ENCODE results near the gene ADAM15.

The ADAM15 gene

DNA sequence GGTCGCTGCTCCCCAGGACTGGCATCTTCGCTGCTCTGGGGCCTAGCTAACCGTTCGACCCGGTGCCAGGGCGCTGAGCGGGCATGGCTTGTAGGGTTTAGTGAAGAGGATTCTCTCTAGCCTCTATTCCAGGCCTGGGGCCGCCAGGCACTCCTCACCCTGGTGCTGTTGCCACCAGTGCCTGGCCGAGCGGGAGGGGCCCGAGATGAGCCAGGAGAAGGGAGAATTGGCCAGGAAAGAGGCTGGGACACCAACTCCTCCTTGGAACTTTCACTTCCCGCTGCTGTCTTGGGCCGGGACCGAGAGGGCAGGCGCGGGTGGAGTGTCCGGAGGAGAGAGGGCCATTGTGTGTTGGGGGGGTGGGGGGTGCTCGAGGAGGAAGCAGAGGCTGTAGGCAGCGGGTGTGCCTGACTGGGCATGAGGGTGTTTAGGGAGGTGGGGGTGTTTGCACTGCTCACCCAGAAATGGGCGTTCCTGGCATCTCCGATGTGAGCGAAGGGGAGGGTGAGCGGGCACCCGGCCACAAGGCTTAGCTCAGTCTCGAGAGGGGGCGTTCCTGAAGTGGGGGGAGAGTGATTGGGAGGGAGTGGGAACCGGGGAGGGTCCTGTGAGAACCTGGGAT, 772 bp downstream of the ADAM15 start:
- peak; percentile 44 for DNase-seq (ENCODE audit: low spot score)

DNA sequence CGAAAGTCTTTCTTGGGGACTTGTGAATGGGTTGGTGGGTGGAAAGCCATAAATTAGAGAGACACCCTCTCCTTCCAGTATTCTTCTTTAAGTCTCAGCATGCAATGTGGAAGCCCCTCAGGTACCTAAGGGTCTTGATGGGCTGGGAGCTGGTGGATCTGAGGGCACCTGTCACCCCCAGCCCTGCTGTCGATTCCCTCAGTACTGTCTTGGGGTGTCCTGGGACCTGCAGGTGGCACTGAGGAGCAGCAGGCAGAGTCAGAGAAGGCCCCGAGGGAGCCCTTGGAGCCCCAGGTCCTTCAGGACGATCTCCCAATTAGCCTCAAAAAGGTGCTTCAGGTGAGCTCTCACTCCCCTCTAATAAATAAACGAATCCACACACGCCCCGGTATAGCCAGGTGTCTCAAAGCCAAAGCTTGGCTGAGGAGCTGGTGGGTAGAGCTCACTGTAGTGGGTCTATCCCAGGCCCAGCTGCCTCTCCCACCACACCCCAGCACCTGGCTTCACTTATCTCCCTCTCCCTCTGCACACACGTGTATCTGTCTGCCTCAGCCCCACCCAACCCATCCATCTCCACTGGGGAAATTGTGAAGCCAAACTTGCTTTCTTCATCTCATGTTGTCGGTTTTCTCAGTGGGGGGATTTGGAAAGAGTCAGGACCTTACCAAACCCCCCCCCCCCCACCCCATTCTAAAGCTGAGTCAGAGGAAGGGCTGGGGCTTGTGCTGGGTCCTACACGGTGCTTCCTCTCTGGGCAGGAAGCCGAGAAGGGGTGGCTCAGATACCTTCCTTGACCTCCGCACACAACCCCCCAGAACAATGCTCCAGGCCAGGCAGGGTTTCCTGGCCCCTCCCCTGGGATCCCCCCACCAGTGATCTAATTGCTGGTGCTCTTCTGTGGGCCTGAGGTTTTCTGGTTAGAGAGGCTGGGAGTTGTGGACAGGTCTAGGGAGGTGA, 1.6 kb downstream of the ADAM15 start:
- peak; percentile 31 for DNase-seq (ENCODE audit: low spot score)

DNA sequence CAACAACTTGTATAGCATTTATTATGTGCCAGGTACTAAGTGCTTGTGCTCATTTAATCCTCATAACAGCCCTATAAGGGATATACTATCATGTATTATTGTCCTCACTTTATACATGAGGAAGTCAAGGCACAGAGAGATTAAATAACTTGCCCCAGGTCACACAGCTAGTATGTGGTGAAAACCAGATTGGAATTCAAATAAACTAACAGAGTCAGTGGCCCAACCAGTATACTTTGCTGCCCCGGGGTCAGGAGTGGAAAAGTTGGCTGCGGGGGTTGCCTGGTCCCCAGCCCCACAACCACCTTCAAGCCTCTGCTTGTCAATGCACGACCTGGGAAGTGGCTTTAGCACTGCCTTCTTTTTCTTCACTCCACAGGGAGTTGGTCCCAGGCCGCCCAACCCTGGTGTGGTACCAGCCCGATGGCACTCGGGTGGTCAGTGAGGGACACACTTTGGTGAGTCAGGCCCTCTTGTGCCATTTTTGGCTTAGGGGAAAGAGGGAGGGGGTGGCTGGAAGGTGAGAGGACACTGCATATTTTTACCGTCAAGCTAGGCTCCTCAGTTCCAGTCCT, 2.5 kb downstream of the ADAM15 start:
- no peak for DNase-seq (ENCODE audit: low spot score)

DNA sequence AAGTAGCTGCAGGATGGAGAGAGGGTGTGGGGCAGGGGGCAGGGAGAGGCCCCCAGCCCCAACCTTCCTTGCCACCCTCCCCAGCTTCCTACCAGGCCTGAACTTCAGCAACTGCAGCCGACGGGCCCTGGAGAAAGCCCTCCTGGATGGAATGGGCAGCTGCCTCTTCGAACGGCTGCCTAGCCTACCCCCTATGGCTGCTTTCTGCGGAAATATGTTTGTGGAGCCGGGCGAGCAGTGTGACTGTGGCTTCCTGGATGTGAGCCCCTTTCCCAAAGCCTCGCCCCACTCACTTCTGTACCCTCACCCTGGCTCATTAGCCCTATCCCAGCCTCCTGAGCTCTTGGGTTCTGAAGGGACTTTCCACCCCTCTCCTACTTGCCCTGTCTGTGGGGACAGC, 6.0 kb downstream of the ADAM15 start:
- DNase-seq (ENCODE audit: low spot score): no peak

DNA sequence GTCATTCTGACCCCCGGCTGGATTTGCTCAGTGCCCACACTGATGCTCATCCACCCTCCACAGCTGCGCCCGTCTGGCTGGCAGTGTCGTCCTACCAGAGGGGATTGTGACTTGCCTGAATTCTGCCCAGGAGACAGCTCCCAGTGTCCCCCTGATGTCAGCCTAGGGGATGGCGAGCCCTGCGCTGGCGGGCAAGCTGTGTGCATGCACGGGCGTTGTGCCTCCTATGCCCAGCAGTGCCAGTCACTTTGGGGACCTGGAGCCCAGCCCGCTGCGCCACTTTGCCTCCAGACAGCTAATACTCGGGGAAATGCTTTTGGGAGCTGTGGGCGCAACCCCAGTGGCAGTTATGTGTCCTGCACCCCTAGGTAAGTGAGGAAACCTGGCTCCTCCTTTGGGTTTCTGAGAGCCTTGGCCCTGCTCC, 6.7 kb downstream of the ADAM15 start:
- no peak for DNase-seq (ENCODE audit: low spot score)

DNA sequence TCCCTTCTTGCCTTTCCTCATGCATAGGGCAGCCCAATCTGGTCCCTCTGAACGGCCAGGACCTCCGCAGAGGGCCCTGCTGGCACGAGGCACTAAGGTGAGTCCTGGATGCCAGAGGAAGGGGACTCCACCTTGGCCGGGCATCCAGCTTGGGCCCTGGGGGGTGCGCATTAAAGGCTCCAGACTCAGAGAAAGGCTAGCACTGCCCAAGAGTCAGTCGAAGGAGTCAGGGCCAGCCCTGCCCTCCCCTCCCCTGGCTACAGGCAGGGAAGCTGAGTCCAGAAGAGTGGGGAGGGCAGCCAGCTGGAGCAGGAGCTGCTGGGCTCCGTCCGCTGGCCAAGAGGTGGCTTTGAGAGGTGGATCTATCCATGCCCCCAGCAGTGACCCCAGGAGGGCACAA, 9.6 kb downstream of the ADAM15 start:
- no peak for DNase-seq (ENCODE audit: low spot score)

DNA sequence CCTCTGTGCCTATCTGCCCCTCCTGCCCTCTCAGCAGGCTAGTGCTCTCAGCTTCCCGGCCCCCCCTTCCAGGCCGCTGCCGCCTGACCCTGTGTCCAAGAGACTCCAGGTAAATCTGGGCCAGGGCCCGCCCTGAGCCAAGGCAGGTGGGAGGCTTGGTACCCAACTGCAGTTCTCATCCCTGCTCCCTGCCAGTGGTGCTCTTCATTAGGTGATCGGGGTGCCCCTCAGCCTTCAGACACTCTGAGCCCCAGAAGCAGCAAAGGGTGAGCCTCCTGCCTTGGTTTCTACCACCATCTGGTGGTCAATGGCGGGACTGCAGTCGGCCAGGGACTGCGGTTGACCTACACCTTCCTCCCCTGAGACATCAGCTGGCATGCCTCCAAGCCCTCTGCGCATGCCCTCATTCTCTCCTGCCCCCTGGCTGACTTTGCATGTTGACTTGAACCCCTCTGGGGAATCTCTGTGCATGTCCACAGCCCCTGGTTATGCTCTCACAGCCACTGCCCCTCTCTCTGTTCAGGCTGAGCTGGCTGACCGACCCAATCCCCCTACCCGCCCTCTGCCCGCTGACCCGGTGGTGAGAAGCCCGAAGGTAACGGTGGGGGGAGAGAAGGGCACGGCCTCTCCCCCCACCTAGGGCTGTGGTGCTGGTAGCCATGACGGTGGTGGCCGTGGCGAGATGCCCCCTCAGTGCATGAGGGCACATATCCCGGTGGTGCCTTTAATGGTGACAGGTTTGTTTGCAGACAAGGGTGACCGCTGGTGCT, 10.4 kb downstream of the ADAM15 start:
- DNase-seq (ENCODE audit: low spot score): peak; percentile 89

DNA sequence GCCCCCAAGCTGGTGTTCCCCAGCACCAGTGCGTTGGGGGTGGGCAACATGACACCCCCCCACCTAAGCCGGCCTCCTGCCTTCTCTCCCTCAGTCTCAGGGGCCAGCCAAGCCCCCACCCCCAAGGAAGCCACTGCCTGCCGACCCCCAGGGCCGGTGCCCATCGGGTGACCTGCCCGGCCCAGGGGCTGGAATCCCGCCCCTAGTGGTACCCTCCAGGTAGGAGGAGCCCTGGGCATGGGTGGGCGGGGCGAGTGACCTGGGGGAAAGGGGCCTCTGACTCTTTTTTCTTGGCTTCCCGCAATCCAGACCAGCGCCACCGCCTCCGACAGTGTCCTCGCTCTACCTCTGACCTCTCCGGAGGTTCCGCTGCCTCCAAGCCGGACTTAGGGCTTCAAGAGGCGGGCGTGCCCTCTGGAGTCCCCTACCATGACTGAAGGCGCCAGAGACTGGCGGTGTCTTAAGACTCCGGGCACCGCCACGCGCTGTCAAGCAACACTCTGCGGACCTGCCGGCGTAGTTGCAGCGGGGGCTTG, 11.1 kb downstream of the ADAM15 start:
- no peak for DNase-seq (ENCODE audit: low spot score)

DNA sequence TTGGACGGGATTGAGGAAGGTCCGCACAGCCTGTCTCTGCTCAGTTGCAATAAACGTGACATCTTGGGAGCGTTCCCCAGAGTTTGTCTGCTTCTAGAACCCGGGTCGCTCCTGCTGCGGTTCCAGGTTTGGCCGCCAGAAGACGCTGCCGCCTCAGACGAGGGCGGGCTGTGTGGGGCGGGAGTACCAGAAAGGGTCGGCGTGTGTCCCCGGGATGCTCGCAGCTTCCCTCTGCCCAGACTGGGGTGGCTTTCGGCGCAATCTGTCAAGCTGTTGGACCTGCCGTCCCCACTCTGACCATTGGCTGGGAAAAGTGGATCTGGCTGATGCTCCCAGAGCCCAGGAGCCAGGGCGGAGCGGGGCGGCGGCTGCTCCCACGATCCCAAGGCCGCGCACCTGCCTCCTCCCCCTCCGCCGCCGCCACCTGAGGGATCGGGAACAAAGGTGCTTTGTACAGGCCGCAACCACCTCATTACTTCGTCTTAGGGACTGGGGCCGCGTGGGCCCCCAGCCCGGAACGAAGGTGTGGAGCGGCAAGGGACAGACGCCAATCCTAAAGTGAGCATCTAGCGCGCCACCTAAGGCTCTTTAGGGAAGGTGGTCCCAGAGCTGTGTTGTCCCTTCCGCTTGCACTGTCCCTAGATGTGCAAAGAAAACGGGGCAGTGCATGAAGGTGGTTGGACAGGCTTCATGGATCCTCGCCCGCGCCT, 11.7 kb downstream of the ADAM15 start:
- DNase-seq (ENCODE audit: low spot score): peak; percentile 53

DNA sequence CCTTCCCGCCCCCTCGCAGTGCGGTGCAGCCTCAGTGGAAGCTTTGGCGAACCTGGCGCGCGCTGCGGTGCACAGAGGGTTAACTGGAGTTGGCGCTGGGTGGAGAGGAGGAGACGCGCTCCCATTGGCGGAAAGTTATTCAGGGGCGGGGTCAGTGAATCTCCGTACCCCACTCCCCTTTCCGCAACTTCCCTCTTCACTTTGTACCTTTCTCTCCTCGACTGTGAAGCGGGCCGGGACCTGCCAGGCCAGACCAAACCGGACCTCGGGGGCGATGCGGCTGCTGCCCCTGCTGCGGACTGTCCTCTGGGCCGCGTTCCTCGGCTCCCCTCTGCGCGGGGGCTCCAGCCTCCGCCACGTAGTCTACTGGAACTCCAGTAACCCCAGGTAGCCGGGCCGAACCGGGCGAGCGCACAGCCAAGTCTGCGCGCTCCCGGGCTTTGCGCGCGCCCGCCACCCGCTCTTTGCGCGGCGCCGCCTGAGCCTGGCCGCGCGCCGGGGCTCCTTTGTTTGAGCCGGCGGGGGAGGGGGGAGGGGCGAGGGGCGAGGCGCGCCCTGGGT, 12.5 kb downstream of the ADAM15 start, which contains the start of gene EFNA4:
TSS of gene EFNA4 (plus strand) at position 191 of the 561 bp plus-strand sequence. CDS start at position 275, 84 bp downstream.
- DNase-seq (ENCODE audit: low spot score): peak; percentile 92

DNA sequence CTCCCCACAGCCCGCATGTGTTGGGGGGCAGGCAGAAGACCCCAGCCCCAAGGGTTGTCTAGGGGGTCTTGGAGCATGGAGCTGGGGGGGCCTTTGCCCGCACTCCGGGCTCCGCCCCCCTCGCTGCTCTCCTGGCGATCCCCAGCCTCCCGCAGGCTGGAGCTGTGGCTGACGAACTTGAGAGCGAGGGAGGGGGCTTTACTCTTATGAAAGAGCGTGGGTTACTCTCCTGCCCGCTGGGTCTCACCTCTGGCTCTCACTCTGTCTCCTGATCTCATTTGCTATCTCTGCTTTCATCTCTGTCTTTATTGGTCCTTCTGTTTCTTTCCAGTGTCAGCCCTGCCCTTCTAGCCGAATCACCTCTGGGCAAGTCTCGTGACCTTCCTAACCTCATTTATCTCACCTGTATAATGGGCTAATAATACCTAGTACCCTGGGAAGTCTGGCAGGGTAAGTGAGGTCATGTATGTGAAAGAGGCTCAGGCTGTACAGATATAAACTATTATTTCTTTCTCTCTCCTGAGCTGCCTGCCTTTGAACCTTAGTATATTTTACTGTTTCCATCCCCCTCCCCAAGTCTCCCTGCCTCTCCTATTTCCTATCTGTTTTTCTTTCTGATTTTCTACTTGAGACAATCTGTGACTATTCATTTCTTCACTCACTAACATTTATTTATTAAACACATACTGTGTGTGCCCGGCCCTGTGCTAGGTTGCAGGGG, 13.2 kb downstream of the ADAM15 start:
- DNase-seq (ENCODE audit: low spot score): peak; percentile 27

DNA sequence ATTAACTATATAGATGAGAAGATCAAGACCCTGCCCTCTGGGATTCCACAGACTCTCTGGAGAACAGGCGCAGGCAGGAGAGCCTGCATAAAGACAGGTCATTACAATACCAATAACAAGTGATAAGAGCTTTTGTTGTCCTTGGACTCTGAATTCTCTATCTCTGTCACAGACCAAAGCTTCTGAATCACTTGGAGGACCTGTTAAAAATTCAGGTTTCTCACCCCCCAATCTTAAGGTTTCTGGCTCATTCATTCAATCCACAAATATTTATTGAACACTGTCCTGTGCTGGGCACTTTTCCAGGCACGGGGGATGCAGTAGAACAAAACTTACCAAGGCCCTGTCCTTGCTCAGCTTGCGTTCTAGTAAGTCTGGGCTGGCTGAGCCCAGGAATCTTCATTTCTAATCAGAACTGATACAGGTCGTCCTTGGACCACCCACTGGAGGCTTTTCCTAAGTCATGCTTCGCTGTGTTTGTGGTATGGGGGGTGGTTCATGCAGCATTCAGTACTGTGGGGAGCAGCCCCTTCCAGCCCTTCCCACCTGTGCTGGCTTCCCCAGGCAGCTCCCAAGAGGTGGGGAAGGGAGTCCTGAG, 13.8 kb downstream of the ADAM15 start:
- no peak for DNase-seq (ENCODE audit: low spot score)

DNA sequence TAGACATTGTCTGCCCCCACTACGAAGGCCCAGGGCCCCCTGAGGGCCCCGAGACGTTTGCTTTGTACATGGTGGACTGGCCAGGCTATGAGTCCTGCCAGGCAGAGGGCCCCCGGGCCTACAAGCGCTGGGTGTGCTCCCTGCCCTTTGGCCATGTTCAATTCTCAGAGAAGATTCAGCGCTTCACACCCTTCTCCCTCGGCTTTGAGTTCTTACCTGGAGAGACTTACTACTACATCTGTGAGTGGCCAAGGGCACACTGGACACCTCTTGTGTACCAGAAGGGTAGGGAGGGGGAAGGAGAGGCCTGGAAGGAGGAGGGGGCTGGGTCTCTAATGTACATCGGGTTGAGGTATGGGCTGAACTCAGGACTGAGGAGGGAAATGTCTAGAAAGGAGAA, 15.7 kb downstream of the ADAM15 start:
- DNase-seq (ENCODE audit: low spot score): no peak

DNA sequence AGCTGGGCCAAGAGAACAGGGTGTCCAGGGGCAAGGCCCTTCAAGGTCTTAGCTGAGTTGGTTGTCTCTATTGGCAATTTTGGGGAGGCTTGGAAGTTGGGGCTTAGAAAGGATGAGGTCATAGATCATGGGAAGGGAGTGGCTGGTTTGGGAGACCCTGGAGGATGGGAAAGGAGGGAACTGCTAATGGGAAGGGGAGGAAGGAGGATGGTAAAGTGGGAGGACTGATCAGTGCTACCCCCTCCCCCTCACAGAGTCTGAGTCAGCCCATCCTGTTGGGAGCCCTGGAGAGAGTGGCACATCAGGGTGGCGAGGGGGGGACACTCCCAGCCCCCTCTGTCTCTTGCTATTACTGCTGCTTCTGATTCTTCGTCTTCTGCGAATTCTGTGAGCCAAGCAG, 17.5 kb downstream of the ADAM15 start:
- no peak for DNase-seq (ENCODE audit: low spot score)

DNA sequence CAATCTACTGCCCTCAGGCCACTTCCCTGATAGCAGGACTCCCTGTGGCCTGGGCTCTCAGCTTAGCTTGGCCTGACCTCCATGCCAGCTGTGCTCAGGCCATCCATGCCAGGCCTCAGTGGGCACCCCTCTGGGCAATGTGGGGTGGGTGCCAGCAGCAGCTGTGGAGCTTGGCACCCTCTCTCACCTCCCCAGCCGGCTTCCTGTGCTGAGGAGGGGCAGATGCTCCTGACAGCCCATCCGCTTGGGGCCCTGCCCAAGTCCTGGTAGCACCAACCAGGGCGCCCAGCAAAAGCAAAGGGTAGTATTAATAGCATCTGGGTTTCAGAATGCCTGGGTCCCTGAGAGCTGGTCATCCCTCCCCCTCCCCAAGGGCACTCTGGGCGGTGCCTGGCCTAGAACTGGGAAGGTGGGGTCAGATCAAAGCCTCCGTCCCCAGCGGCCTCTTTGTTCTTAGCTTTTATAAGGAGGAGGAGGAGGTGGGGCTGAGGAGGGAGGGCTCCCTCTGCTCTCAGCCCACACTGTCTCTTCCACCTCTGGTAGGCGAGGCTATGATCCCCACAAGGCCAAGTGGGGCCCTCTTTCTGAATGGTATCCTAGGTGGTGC, 18.5 kb downstream of the ADAM15 start:
- no peak for DNase-seq (ENCODE audit: low spot score)

DNA sequence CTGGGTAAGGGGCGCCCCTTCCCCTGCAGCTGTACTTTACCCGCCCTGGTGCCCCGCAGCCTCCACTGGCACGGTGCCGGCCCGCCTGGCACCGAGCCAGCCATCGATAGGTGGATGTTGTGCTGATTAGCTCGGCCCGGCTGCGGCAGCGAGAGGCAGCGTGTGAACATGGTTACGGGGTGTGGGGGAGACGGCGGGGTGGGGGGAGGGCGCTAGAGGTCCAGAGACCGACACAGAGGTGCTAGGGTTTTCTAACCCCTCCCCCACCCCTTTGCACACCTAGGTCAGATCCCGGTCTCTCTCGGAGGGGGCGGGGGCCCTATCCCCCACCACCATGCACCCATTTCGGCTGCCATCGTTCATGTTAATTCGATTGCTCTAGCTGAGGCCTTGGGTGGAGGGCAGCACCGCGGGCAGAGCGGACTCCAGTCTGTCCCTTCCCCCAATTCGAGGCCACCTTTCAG, 19.1 kb downstream of the ADAM15 start:
- DNase-seq (ENCODE audit: low spot score): no peak

DNA sequence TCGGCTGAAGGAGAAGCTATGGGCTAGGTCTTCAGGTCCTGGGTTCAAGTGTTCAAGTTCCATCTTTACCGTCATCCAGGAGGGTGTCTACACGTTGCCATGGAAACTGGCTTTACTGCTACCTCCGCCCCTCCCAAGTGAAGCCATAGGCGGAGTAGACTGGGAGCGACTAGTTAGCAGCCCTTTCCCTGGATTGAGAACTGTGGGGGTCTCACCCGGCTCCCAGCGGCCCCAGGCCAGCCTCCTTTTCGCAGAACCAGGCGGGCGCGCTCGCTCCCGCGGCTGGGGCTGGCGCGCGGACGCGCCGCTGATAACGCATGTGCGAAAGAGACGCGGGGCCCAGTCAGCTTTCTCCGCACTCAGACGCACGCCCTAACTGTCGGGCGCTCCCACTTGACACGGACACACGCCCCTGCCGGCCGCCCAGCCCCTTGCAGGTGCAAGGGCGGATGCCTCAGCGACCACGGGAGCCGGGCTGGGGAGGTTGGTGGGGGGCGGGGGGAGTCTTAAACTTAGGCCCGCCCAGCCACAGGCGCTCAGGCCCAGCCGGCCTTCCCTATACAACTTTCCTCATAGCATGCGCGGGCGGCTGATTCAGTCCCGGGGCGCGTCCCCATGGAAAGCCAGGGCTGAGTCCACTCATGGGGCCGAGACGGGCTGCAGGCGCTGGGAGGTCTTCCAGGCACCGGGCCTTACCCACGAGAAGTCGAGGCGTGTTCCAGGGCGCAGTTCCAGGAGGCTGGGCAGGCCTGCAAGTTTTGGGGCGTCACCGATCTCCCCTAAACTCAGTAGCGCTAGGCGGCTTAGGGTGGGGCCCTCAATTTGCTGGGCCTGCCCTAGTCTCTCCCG, 19.8 kb downstream of the ADAM15 start:
- DNase-seq (ENCODE audit: low spot score): peak; percentile 77

DNA sequence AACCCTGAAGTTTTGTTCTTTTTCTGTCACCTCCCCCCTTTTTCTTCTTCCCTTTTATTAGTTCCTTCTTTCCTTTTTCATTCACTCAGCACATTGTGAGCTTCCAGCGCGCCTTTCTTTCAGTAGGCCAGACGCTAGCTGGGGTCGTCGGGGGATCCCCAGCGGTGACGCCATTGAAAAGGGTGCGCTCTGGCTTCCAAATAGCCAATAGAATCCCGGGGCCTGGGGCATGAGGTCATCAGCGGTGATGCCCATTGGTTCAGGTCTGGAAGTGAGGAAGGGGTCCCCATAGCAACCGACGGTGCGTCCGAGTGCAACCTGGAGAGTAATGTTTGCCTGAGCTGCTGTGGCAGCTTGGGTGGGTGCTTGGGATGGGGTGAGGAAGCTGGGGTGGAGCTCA, 20.6 kb downstream of the ADAM15 start:
- DNase-seq (ENCODE audit: low spot score): no peak

All from AG08395 (cell line).